Calu3 (cell line): ENCODE results near the gene FUT2. TPM values are rescaled to one million over a fixed set of nuclear protein-coding genes. Genes with fewer than 3 reads are reported as not detected.

Experiments used
- BruUV-seq: library from RNA; stranded (reverse); fragments of 400-500 nt; replicated peaks from 2 replicates; lab custom pipeline; 2021; lab: Mats Ljungman, UMichigan
- CTCF ChIA-PET: fragments of 300-600 bp; sonication (Branson Sonifier 250); formaldehyde crosslinking; loops from one replicate; lab custom pipeline; 2022; ENCODE audit warnings: antibody characterized with exemption; lab: Charles Lee
- DNase-seq: peaks from one replicate; pipeline ENCODE4 v3.0.0; 2022
- H3K27ac Mint-ChIP-seq: one replicate; pipeline ENCODE4 v1.8.0; 2022; ENCODE audit warnings: mixed read lengths; ENCODE audit not compliant: unreplicated experiment
- H3K27me3 Mint-ChIP-seq: one replicate; pipeline ENCODE4 v1.8.0; 2022; ENCODE audit warnings: mixed read lengths; ENCODE audit not compliant: unreplicated experiment
- H3K36me3 Mint-ChIP-seq: one replicate; pipeline ENCODE4 v1.8.0; 2022; ENCODE audit warnings: mild to moderate bottlenecking, moderate library complexity, mixed read lengths; ENCODE audit not compliant: insufficient read depth, unreplicated experiment
- H3K4me1 Mint-ChIP-seq: one replicate; pipeline ENCODE4 v1.8.0; 2022; ENCODE audit warnings: mild to moderate bottlenecking, low read depth, mixed read lengths; ENCODE audit not compliant: unreplicated experiment
- H3K4me3 Mint-ChIP-seq: one replicate; pipeline ENCODE4 v1.8.0; 2022; ENCODE audit warnings: mild to moderate bottlenecking, low read depth, moderate library complexity, mixed read lengths; ENCODE audit not compliant: unreplicated experiment
- H3K9me3 Mint-ChIP-seq: one replicate; pipeline ENCODE4 v1.8.0; 2022; ENCODE audit warnings: low read depth, mixed read lengths; ENCODE audit not compliant: unreplicated experiment
- intact Hi-C: fragments of 100-400 bp; cut with micrococcal nuclease; formaldehyde crosslinking; loops from one replicate; pipeline ENCODE4 v1.10.0; 2022; ENCODE audit not compliant: unreplicated experiment
- total RNA-seq: library from RNA; stranded (reverse); gene quantifications from 2 replicates; pipeline ENCODE4 v1.2.3, GENCODE V29; 2022
- TF ChIP-seq, protein P1 (sequence below): fragments of 200-600 bp; IDR thresholded peaks from one replicate; pipeline ENCODE4 v1.8.0; 2022; ENCODE audit warnings: antibody characterized with exemption; ENCODE audit not compliant: unreplicated experiment

Gene FUT2
- total RNA-seq, 1 experiment from 2014 or later = 10.4 TPM

DNA sequence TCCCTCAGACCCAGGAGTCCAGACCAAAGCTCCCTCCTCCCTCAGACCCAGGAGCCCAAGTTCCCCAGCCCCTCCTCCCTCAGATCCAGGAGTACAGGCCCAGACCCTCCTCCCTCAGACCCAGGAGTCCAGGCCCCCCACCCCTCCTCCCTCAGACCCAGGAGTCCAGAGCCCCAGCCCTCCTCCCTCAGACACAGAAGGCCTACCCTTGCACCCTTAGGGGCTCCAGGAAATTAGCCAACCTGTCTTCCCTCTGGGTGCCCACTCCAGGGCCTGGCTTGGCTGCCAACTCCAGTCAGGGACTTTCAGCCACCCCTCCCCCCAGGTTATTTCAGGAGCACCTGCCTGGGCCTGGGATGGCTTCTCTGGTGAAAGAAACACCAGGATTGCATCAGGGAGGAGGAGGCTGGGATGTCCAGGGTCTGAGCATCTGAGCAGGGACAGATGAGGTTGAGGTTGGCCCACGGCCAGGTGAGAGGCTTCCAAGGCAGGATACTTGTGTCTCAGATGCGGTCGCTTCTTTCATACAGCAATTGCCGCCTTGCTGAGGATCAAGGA lies 59.4 kb downstream of the FUT2 start, which contains the start of gene FGF21:
TSS of gene FGF21 (plus strand) at position 441 of the 558 bp plus-strand sequence. CDS start 713 bp downstream, outside the sequence.
- no peak within 1 kb of the TSS for H3K4me3 Mint-ChIP-seq

More for the DNA sequence above, 59.4 kb downstream of the FUT2 start, which contains the start of gene FGF21:
- H3K9me3 Mint-ChIP-seq = no peaks in the 10 kb centered on the region
- BruUV-seq = no TSS peak
- TF ChIP-seq, protein P1, sequence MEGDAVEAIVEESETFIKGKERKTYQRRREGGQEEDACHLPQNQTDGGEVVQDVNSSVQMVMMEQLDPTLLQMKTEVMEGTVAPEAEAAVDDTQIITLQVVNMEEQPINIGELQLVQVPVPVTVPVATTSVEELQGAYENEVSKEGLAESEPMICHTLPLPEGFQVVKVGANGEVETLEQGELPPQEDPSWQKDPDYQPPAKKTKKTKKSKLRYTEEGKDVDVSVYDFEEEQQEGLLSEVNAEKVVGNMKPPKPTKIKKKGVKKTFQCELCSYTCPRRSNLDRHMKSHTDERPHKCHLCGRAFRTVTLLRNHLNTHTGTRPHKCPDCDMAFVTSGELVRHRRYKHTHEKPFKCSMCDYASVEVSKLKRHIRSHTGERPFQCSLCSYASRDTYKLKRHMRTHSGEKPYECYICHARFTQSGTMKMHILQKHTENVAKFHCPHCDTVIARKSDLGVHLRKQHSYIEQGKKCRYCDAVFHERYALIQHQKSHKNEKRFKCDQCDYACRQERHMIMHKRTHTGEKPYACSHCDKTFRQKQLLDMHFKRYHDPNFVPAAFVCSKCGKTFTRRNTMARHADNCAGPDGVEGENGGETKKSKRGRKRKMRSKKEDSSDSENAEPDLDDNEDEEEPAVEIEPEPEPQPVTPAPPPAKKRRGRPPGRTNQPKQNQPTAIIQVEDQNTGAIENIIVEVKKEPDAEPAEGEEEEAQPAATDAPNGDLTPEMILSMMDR = no peak
- peaks cover 22% of the 10 kb centered on the region for H3K4me1 Mint-ChIP-seq
- H3K36me3 Mint-ChIP-seq = peaks cover 30% of the 10 kb centered on the region
- no peak within 1 kb of the TSS for H3K27ac Mint-ChIP-seq
- DNase-seq = peak; percentile 24
- intact Hi-C loops = no loop called here
- peaks cover 1% of the 10 kb centered on the region for H3K27me3 Mint-ChIP-seq
- CTCF ChIA-PET = no interaction called here

Other genes with a start within 250 kb of the FUT2 start
- 75.0 and 76.7 TPM in 2 replicates for gene GRWD1, start 250.0 kb upstream of the FUT2 start, total RNA-seq
- 9.6 and 9.9 TPM in 2 replicates for gene KCNJ14, start 240.4 kb upstream of the FUT2 start, total RNA-seq
- 98.1 and 109 TPM in 2 replicates for gene CYTH2, start 226.6 kb upstream of the FUT2 start, total RNA-seq
- gene LMTK3, start 184.1 kb upstream of the FUT2 start, total RNA-seq = 1.0 and 2.4 TPM in 2 replicates
- gene SULT2B1, start 143.8 kb upstream of the FUT2 start, total RNA-seq = 0.64 TPM in 1 of 2 replicates, not detected in the other
- gene SPACA4, start 89.2 kb upstream of the FUT2 start, total RNA-seq = not detected in 2 replicates
- gene FAM83E, start 80.9 kb upstream of the FUT2 start, total RNA-seq = 8.2 and 13.3 TPM in 2 replicates
- 1,224 and 1,339 TPM in 2 replicates for gene RPL18, start 76.8 kb upstream of the FUT2 start, total RNA-seq
- gene SPHK2, start 76.5 kb upstream of the FUT2 start, total RNA-seq = 20.5 and 24.2 TPM in 2 replicates
- 4.3 and 4.9 TPM in 2 replicates for gene DBP, start 58.6 kb upstream of the FUT2 start, total RNA-seq
- gene CA11, start 49.8 kb upstream of the FUT2 start, total RNA-seq = 2.1 and 5.1 TPM in 2 replicates
- gene NTN5, start 23.0 kb upstream of the FUT2 start, total RNA-seq = 0.57 and 0.66 TPM in 2 replicates
- 1.7 TPM in 2 replicates for gene MAMSTR, start 23.8 kb downstream of the FUT2 start, total RNA-seq
- 0.09 and 0.29 TPM in 2 replicates for gene RASIP1, start 44.6 kb downstream of the FUT2 start, total RNA-seq
- 0.31 and 0.42 TPM in 2 replicates for gene IZUMO1, start 50.9 kb downstream of the FUT2 start, total RNA-seq
- gene FUT1, start 56.7 kb downstream of the FUT2 start, total RNA-seq = 2.6 and 2.9 TPM in 2 replicates
- gene FGF21, start 59.6 kb downstream of the FUT2 start, total RNA-seq = not detected in 2 replicates
- 84.4 and 91.0 TPM in 2 replicates for gene BCAT2, start 115.1 kb downstream of the FUT2 start, total RNA-seq
- 2.6 and 5.7 TPM in 2 replicates for gene HSD17B14, start 140.5 kb downstream of the FUT2 start, total RNA-seq
- gene PLEKHA4, start 172.6 kb downstream of the FUT2 start, total RNA-seq = 57.6 and 72.2 TPM in 2 replicates
- 118 TPM in 2 replicates for gene PPP1R15A, start 176.4 kb downstream of the FUT2 start, total RNA-seq
- not detected in 2 replicates for gene TULP2, start 202.8 kb downstream of the FUT2 start, total RNA-seq
- 162 and 173 TPM in 2 replicates for gene NUCB1, start 204.3 kb downstream of the FUT2 start, total RNA-seq
- 2.1 and 5.3 TPM in 2 replicates for gene DHDH, start 237.7 kb downstream of the FUT2 start, total RNA-seq